Activated CD4-positive, alpha-beta T cell treated with anti-CD3 and anti-CD28 coated beads, Interleukin-10, Interleukin-2, amounts not matched to agents 100 ng/mL and 50 ng/mL, durations not matched to agents 16 hours and 8 hours (primary cell): Measurements from ENCODE around the gene RNF220.

Source experiments
- DNase-seq: peaks from one replicate; pipeline ENCODE4 v3.0.0-alpha.2; 2020

Gene RNF220

GRCh38 chr1:44641126-44642102, 236.4 kb downstream of the RNF220 start:
- DNase-seq: no peak

- no peak for DNase-seq
These were observed 237.2 kb downstream of the RNF220 start for GRCh38 chr1:44642255-44642654.

- DNase-seq: no peak
These were observed 237.9 kb downstream of the RNF220 start for GRCh38 chr1:44642925-44643324.

- no peak for DNase-seq
These were observed 238.8 kb downstream of the RNF220 start for GRCh38 chr1:44643721-44644334.

GRCh38 chr1:44644806-44645205, 239.8 kb downstream of the RNF220 start:
- DNase-seq: no peak

- no peak for DNase-seq
These were observed 240.6 kb downstream of the RNF220 start for GRCh38 chr1:44645476-44646244.

- DNase-seq: no peak
These were observed 241.4 kb downstream of the RNF220 start for GRCh38 chr1:44646261-44647110.

- DNase-seq: no peak
These were observed 242.8 kb downstream of the RNF220 start for GRCh38 chr1:44647896-44648295.

- DNase-seq: no peak
These were observed 243.6 kb downstream of the RNF220 start for GRCh38 chr1:44648529-44649250.

- no peak for DNase-seq
These were observed 244.7 kb downstream of the RNF220 start for GRCh38 chr1:44649788-44650158.

- DNase-seq: no peak
These were observed 245.2 kb downstream of the RNF220 start for GRCh38 chr1:44650159-44650831.

GRCh38 chr1:44651069-44651468, 246.0 kb downstream of the RNF220 start:
- no peak for DNase-seq

GRCh38 chr1:44652445-44653106, 247.5 kb downstream of the RNF220 start:
- DNase-seq: peak; percentile 80

- no peak for DNase-seq
These were observed 248.3 kb downstream of the RNF220 start for GRCh38 chr1:44653107-44653964.

GRCh38 chr1:44654621-44655187, 249.6 kb downstream of the RNF220 start:
- DNase-seq: no peak

GRCh38 chr1:44655609-44656008, 250.6 kb downstream of the RNF220 start:
- DNase-seq: peak; percentile 27

GRCh38 chr1:44659566-44659965, 254.5 kb downstream of the RNF220 start:
- DNase-seq: no peak

GRCh38 chr1:44660176-44660575, 255.1 kb downstream of the RNF220 start:
- DNase-seq: no peak
